Left colon (tissue), 2 donors: ENCODE data around the gene PACS2. TPM values are rescaled to one million over a fixed set of nuclear protein-coding genes. Genes with fewer than 3 reads are reported as not detected.
A peak's percentile ranks its signal among the peaks of the same experiment; 100 is the strongest.
"Not testable (repeated sequence)": the region's sequence is repeated elsewhere in the genome, so short reads cannot be mapped to it uniquely, and the experiment has no call there.

ENCODE experiments used
- ATAC-seq: fragments of 200-7000 bp; cut with Tn5 transposase; one replicate; pipeline ENCODE4 v1.9.1; 2020; ENCODE audit warnings: mild to moderate bottlenecking, moderate library complexity
- DNase-seq, 2 donors: peaks; one replicate each; pipeline ENCODE4 v3.0.0-alpha.2; 2020
- intact Hi-C, 2 donors: fragments of 100-400 bp; cut with DNase I in 1 of 2; cut with micrococcal nuclease in 1 of 2; formaldehyde crosslinking; loops; one replicate each; pipeline versions ENCODE4 v1.11.2 to v1.14.0; 2022; cut with DNase I, micrococcal nuclease
- total RNA-seq, 2 donors: library from RNA; stranded (reverse); fragmentation: NEBNext Ultra II Directional; extraction: Animal tissue kit (Norgen Biotek cat#: 25700); gene quantifications; one replicate each; pipeline ENCODE4 v1.2.1, GENCODE V29; 2021
- donor health status: DM: no; HTN: no; CAD: no.
- donor health status: DM: yes; HTN: yes; CAD: no.

The PACS2 gene
- total RNA-seq, 2 donors from 2014 or later, result 54.8 to 67.5 TPM

GRCh38 chr14:105355850-105356604 is 41.5 kb downstream of the PACS2 start:
- DNase-seq (no peak), ATAC-seq (no peak)
- intact Hi-C loops, result no loop called here

GRCh38 chr14:105356927-105357326 is 42.4 kb downstream of the PACS2 start:
- DNase-seq (no peak), ATAC-seq (no peak)
- intact Hi-C loops, result no loop called here

GRCh38 chr14:105357626-105358025 is 43.1 kb downstream of the PACS2 start:
- DNase-seq (no peak), ATAC-seq (no peak)
- intact Hi-C loops, result no loop called here

GRCh38 chr14:105358140-105358846 is 43.7 kb downstream of the PACS2 start:
- intact Hi-C loops, result no loop called here
- no peak for DNase-seq
- no peak for ATAC-seq

GRCh38 chr14:105358943-105359342 is 44.4 kb downstream of the PACS2 start:
- intact Hi-C loops, result no loop called here
- ATAC-seq (no peak), DNase-seq (no peak)

GRCh38 chr14:105361412-105361811 is 46.9 kb downstream of the PACS2 start:
- ATAC-seq, DNase-seq, intact Hi-C loops: not testable (repeated sequence)

- DNase-seq (peak in 1 of 2 donors; percentile 48), ATAC-seq (peak; percentile 66)
- intact Hi-C loops, result no loop called here
Measured at GRCh38 chr14:105363847-105364708, 49.5 kb downstream of the PACS2 start.

GRCh38 chr14:105365101-105365500 is 50.6 kb downstream of the PACS2 start:
- ATAC-seq (no peak), DNase-seq (no peak)
- intact Hi-C loops, result no loop called here

GRCh38 chr14:105365681-105366080 is 51.1 kb downstream of the PACS2 start:
- intact Hi-C loops, result no loop called here
- ATAC-seq (no peak), DNase-seq (no peak)

GRCh38 chr14:105366386-105367074 is 52.0 kb downstream of the PACS2 start:
- intact Hi-C loops, result no loop called here
- DNase-seq, result no peak
- no peak for ATAC-seq

GRCh38 chr14:105367116-105368031 is 52.8 kb downstream of the PACS2 start:
- no peak for DNase-seq
- ATAC-seq, result no peak
- intact Hi-C loops, result no loop called here

GRCh38 chr14:105368032-105368417 is 53.5 kb downstream of the PACS2 start:
- ATAC-seq, result no peak
- intact Hi-C loops, result no loop called here

GRCh38 chr14:105368426-105368825 is 53.9 kb downstream of the PACS2 start:
- no peak for DNase-seq
- ATAC-seq, result no peak
- intact Hi-C loops, result no loop called here

More at GRCh38 chr14:105368032-105368417, 53.5 kb downstream of the PACS2 start:
- DNase-seq, result no peak

- ATAC-seq, result no peak
- no peak for DNase-seq
- intact Hi-C loops, result no loop called here
Measured at GRCh38 chr14:105368910-105369652, 54.5 kb downstream of the PACS2 start.

- DNase-seq, result no peak
- intact Hi-C loops, result no loop called here
- no peak for ATAC-seq
Measured at GRCh38 chr14:105369653-105370040, 55.1 kb downstream of the PACS2 start.

- no peak for ATAC-seq
- DNase-seq, result no peak
- intact Hi-C loops, result no loop called here
Measured at GRCh38 chr14:105374389-105374788, 59.8 kb downstream of the PACS2 start.

- no peak for DNase-seq
- intact Hi-C loops, result no loop called here
- ATAC-seq, result no peak
Measured at GRCh38 chr14:105375635-105376057, 61.1 kb downstream of the PACS2 start.
